Measurements from ENCODE around the gene NPR3. TPM values are rescaled to one million over a fixed set of nuclear protein-coding genes. Genes with fewer than 3 reads are reported as not detected.

Gene NPR3, protein sequence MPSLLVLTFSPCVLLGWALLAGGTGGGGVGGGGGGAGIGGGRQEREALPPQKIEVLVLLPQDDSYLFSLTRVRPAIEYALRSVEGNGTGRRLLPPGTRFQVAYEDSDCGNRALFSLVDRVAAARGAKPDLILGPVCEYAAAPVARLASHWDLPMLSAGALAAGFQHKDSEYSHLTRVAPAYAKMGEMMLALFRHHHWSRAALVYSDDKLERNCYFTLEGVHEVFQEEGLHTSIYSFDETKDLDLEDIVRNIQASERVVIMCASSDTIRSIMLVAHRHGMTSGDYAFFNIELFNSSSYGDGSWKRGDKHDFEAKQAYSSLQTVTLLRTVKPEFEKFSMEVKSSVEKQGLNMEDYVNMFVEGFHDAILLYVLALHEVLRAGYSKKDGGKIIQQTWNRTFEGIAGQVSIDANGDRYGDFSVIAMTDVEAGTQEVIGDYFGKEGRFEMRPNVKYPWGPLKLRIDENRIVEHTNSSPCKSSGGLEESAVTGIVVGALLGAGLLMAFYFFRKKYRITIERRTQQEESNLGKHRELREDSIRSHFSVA
- polyA plus RNA-seq (2013, experiment 1 of 2): 28.2 TPM
- 26.0 TPM for polyA plus RNA-seq (2013, experiment 2 of 2)

DNA sequence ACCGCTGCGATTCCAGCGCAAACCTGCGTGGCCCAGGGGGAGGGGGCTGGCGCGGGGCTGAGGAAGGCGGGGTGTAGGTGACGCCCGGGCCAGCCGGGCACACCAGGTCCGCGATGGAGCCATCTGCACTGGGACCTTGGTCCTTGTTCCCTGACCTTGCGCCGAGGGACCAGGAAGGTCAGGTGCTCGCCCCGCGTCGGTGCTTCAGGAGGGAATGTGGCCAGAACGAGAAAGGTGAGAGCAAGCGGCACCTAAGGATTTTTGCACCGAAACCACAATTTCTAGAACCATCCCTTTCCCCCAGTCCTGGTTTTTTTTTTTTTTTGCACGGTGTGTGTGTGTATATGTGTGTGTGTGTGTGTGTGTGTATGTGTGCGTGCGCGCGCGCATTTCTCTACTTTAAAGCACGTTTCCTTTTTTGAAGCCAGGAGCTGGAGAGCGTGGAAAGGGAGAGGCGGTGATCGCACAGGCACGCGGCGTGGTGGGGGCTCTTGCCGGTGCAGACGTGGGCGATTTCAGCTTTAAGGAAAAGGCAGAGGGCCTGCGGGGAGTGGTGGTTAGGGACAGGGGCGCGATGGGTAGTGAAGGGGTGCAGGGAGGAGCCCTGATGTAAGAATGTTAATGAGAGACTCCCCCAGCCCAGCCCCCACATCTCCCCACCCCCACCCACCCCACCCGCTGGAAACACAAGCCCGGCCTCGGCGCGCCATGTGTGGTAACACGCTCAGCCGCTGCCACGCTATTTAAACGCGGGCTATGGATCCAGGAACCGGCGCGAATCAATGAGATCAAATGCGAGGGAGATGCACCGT is at the start of gene NPR3:
Gene NPR3, plus strand, starts transcription at position 772 of the 812 bp plus-strand sequence. CDS start 456 bp downstream, outside the sequence.
- Histone ChIP-seq H2BK5ac (ENCODE audit: low read depth, low read length, poor library complexity, severe bottlenecking) (no peak within 1 kb of the TSS), H2BK12ac (ENCODE audit: low read length in 2 of 2) (peak within 1 kb of the TSS in 1 of 2 experiments; percentile 80), H2AK5ac (ENCODE audit: low read length, severe bottlenecking) (no peak within 1 kb of the TSS), H3K27me3 (ENCODE audit: control insufficient read depth in 1 of 2, insufficient read depth in 1 of 2, low read length in 2 of 2) (peaks cover 24 to 34% of the 10 kb centered on the region in 2 experiments), H3K4me3 (ENCODE audit: insufficient read depth in 1 of 2, low read depth in 1 of 2, low read length in 2 of 2) (peak within 1 kb of the TSS; percentile 58 to 94), H3K79me1 (replicated peaks; ENCODE audit: low read length, poor library complexity, severe bottlenecking) (no peaks in the 10 kb centered on the region), H3K23ac (ENCODE audit: low read length in 2 of 2) (peak within 1 kb of the TSS in 1 of 2 experiments; percentile 85), H3K4ac (ENCODE audit: low read depth in 1 of 2, low read length in 2 of 2) (peak within 1 kb of the TSS in 1 of 2 experiments; percentile 51), H3K14ac (ENCODE audit: low read length in 2 of 2) (no peak within 1 kb of the TSS), H2AFZ (ENCODE audit: low read depth, low read length) (peak within 1 kb of the TSS; percentile 62), H2BK120ac (ENCODE audit: low read depth, low read length) (peak within 1 kb of the TSS; percentile 45), H3K18ac (ENCODE audit: low read depth in 1 of 2, low read length in 2 of 2) (peak within 1 kb of the TSS; percentile 59 to 82), H3K4me2 (ENCODE audit: low read length, poor library complexity, severe bottlenecking) (peak within 1 kb of the TSS; percentile 99), H3K4me1 (ENCODE audit: control insufficient read depth, insufficient read depth, low read depth, low read length) (peaks cover 41% of the 10 kb centered on the region), H3K9me3 (ENCODE audit: control insufficient read depth, low read length) (no peaks in the 10 kb centered on the region), H2BK15ac (ENCODE audit: low read depth, poor library complexity, severe bottlenecking) (peak within 1 kb of the TSS; percentile 23), H4K91ac (ENCODE audit: low read length) (peak within 1 kb of the TSS; percentile 57), H3K9ac (ENCODE audit: low read length) (peak within 1 kb of the TSS; percentile 87), H4K8ac (ENCODE audit: low read length) (peak within 1 kb of the TSS; percentile 72), H3K27ac (ENCODE audit: low read length, poor library complexity, severe bottlenecking) (no peak within 1 kb of the TSS), H3K36me3 (ENCODE audit: control insufficient read depth in 1 of 2, insufficient read depth in 2 of 2, low read depth in 1 of 2, low read length in 2 of 2) (no peaks in the 10 kb centered on the region)
- WGBS: 0% methylated on average over 34 of the region's 55 CpGs
- peak; percentile 65 for DNase-seq

DNA sequence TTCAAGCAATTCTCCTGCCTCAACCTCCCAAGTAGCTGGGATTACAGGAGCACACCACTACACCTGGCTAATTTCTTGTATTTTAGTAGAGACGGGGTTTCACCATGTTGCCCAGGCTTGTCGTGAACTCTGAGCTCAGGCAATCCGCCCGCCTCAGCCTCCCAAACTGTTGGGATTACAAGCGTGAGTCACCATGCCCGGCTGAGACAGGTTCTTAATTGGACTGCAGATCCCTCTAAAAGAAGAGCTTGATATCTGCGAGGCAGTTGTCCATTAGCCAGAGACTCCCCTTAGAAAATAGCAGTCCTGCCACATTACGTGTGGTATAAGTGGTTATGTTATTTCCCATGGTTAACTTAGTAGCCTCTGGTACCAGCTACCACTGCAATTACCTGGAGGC is 46.6 kb upstream of the NPR3 start:
- Histone ChIP-seq H3K36me3 (ENCODE audit: control insufficient read depth in 1 of 2, insufficient read depth in 2 of 2, low read depth in 1 of 2, low read length in 2 of 2) (no peaks in the 10 kb centered on the region), H3K79me1 (replicated peaks; ENCODE audit: low read length, poor library complexity, severe bottlenecking) (no peaks in the 10 kb centered on the region), H3K9ac (ENCODE audit: low read length) (no peak overlapping the region), H3K27ac (ENCODE audit: low read length, poor library complexity, severe bottlenecking) (no peak overlapping the region), H2BK5ac (ENCODE audit: low read depth, low read length, poor library complexity, severe bottlenecking) (no peak overlapping the region), H3K18ac (ENCODE audit: low read depth in 1 of 2, low read length in 2 of 2) (no peak overlapping the region), H4K8ac (ENCODE audit: low read length) (no peak overlapping the region), H2BK15ac (ENCODE audit: low read depth, poor library complexity, severe bottlenecking) (no peak overlapping the region), H2BK120ac (ENCODE audit: low read depth, low read length) (no peak overlapping the region), H3K4me2 (ENCODE audit: low read length, poor library complexity, severe bottlenecking) (no peak overlapping the region), H3K23ac (ENCODE audit: low read length in 2 of 2) (no peak overlapping the region), H3K27me3 (ENCODE audit: control insufficient read depth in 1 of 2, insufficient read depth in 1 of 2, low read length in 2 of 2) (no peaks in the 10 kb centered on the region), H3K4me1 (ENCODE audit: control insufficient read depth, insufficient read depth, low read depth, low read length) (peaks cover 1% of the 10 kb centered on the region), H2BK12ac (ENCODE audit: low read length in 2 of 2) (no peak overlapping the region), H3K14ac (ENCODE audit: low read length in 2 of 2) (no peak overlapping the region), H4K91ac (ENCODE audit: low read length) (no peak overlapping the region), H3K9me3 (ENCODE audit: control insufficient read depth, low read length) (peaks cover 59% of the 10 kb centered on the region), H2AFZ (ENCODE audit: low read depth, low read length) (no peak overlapping the region), H3K4ac (ENCODE audit: low read depth in 1 of 2, low read length in 2 of 2) (no peak overlapping the region), H2AK5ac (ENCODE audit: low read length, severe bottlenecking) (no peak overlapping the region), H3K4me3 (ENCODE audit: insufficient read depth in 1 of 2, low read depth in 1 of 2, low read length in 2 of 2) (no peak overlapping the region)
- no peak for DNase-seq
- 91% methylated on average over 6 of the region's 8 CpGs for WGBS

DNA sequence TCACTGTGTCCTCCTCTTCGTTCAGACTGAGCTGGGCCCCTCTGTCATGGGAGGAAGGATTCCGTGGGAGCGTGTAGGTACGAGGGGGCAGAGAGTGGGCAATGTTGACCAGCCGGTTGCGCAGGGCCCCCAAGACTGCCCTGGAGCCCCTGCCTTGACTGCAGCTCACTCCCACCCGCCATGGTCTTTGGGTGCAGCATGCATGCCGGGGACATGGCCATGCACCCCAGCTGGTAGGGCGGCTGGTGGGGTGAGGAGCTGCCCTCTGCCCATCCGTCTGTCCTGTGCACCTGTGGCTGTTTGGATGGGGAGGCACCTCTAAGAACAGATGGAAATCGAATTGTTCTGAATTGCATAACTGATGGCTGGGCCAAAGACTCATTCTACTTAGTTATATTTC is 42.6 kb upstream of the NPR3 start:
- no peak overlapping the region for H4K91ac ChIP-seq (ENCODE audit: low read length)
- H2BK120ac ChIP-seq (ENCODE audit: low read depth, low read length): no peak overlapping the region
- H3K79me1 ChIP-seq (replicated peaks; ENCODE audit: low read length, poor library complexity, severe bottlenecking): no peaks in the 10 kb centered on the region
- peaks cover 1% of the 10 kb centered on the region for H3K4me1 ChIP-seq (ENCODE audit: control insufficient read depth, insufficient read depth, low read depth, low read length)
- no peak overlapping the region for H3K4me2 ChIP-seq (ENCODE audit: low read length, poor library complexity, severe bottlenecking)
- H3K9me3 ChIP-seq (ENCODE audit: control insufficient read depth, low read length): peaks cover 60% of the 10 kb centered on the region
- H3K4ac ChIP-seq (ENCODE audit: low read depth in 1 of 2, low read length in 2 of 2): no peak overlapping the region
- no peak overlapping the region for H2BK12ac ChIP-seq (ENCODE audit: low read length in 2 of 2)
- H2AK5ac ChIP-seq (ENCODE audit: low read length, severe bottlenecking): no peak overlapping the region
- no peak overlapping the region for H2BK15ac ChIP-seq (ENCODE audit: low read depth, poor library complexity, severe bottlenecking)
- DNase-seq: no peak
- no peaks in the 10 kb centered on the region for H3K27me3 ChIP-seq (ENCODE audit: control insufficient read depth in 1 of 2, insufficient read depth in 1 of 2, low read length in 2 of 2)
- peaks cover 0 to 3% of the 10 kb centered on the region in 2 experiments for H3K36me3 ChIP-seq (ENCODE audit: control insufficient read depth in 1 of 2, insufficient read depth in 2 of 2, low read depth in 1 of 2, low read length in 2 of 2)
- no peak overlapping the region for H2AFZ ChIP-seq (ENCODE audit: low read depth, low read length)
- WGBS: 78% methylated on average over 10 of the region's 11 CpGs
- no peak overlapping the region for H3K27ac ChIP-seq (ENCODE audit: low read length, poor library complexity, severe bottlenecking)
- H3K9ac ChIP-seq (ENCODE audit: low read length): no peak overlapping the region
- H3K14ac ChIP-seq (ENCODE audit: low read length in 2 of 2): no peak overlapping the region
- H3K23ac ChIP-seq (ENCODE audit: low read length in 2 of 2): peak overlapping the region in 1 of 2 experiments; percentile 6
- no peak overlapping the region for H4K8ac ChIP-seq (ENCODE audit: low read length)
- no peak overlapping the region for H3K4me3 ChIP-seq (ENCODE audit: insufficient read depth in 1 of 2, low read depth in 1 of 2, low read length in 2 of 2)
- H3K18ac ChIP-seq (ENCODE audit: low read depth in 1 of 2, low read length in 2 of 2): no peak overlapping the region
- H2BK5ac ChIP-seq (ENCODE audit: low read depth, low read length, poor library complexity, severe bottlenecking): no peak overlapping the region

DNA sequence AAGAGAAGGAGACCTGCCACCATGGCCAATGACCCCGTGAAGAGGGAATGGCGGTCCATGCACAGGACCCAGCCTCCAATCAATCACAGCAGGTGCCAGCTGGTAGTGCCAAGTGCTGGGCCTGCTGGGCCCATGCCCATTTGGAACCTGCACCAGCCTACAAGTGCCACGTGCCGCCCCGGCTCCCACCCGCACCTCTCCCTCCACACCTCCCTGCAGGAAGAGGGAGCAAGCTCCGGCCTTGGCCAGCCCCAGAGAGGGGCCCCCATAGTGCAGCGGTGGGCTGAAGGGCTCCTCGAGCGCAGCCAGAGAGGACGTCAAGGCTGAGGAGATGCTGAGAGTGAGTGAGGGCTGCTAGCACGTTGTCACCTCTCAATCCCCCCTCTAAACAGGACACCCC is 37.8 kb upstream of the NPR3 start:
- Histone ChIP-seq H3K18ac (ENCODE audit: low read depth in 1 of 2, low read length in 2 of 2) (no peak overlapping the region), H3K27me3 (ENCODE audit: control insufficient read depth in 1 of 2, insufficient read depth in 1 of 2, low read length in 2 of 2) (peaks cover 0 to 2% of the 10 kb centered on the region in 2 experiments), H3K27ac (ENCODE audit: low read length, poor library complexity, severe bottlenecking) (no peak overlapping the region), H3K23ac (ENCODE audit: low read length in 2 of 2) (no peak overlapping the region), H2AK5ac (ENCODE audit: low read length, severe bottlenecking) (no peak overlapping the region), H2AFZ (ENCODE audit: low read depth, low read length) (no peak overlapping the region), H3K9ac (ENCODE audit: low read length) (no peak overlapping the region), H3K9me3 (ENCODE audit: control insufficient read depth, low read length) (peaks cover 40% of the 10 kb centered on the region), H3K4me2 (ENCODE audit: low read length, poor library complexity, severe bottlenecking) (no peak overlapping the region), H4K8ac (ENCODE audit: low read length) (no peak overlapping the region), H2BK12ac (ENCODE audit: low read length in 2 of 2) (no peak overlapping the region), H2BK15ac (ENCODE audit: low read depth, poor library complexity, severe bottlenecking) (no peak overlapping the region), H3K4ac (ENCODE audit: low read depth in 1 of 2, low read length in 2 of 2) (no peak overlapping the region), H3K4me1 (ENCODE audit: control insufficient read depth, insufficient read depth, low read depth, low read length) (peaks cover 1% of the 10 kb centered on the region), H2BK5ac (ENCODE audit: low read depth, low read length, poor library complexity, severe bottlenecking) (no peak overlapping the region), H3K4me3 (ENCODE audit: insufficient read depth in 1 of 2, low read depth in 1 of 2, low read length in 2 of 2) (no peak overlapping the region), H2BK120ac (ENCODE audit: low read depth, low read length) (no peak overlapping the region), H3K14ac (ENCODE audit: low read length in 2 of 2) (no peak overlapping the region), H3K79me1 (replicated peaks; ENCODE audit: low read length, poor library complexity, severe bottlenecking) (no peaks in the 10 kb centered on the region), H3K36me3 (ENCODE audit: control insufficient read depth in 1 of 2, insufficient read depth in 2 of 2, low read depth in 1 of 2, low read length in 2 of 2) (peaks cover 0 to 3% of the 10 kb centered on the region in 2 experiments), H4K91ac (ENCODE audit: low read length) (no peak overlapping the region)
- WGBS: 77% methylated on average over 3 of the region's 12 CpGs
- no peak for DNase-seq

Data from mesenchymal stem cell (in vitro differentiated cells and primary cell).